ENCODE data around the gene LDB3. TPM values are rescaled to one million over a fixed set of nuclear protein-coding genes. Genes with fewer than 3 reads are reported as not detected.

The LDB3 gene
- total and polyA plus RNA-seq, 7 experiments from 2014 or later, result 0.13 to 0.32 TPM; not detected in 5

GRCh38 chr10:86775056-86775869 is 107.0 kb downstream of the LDB3 start:
- Mint-ChIP-seq H3K4me1 (peaks cover 0 to 9% (median 2%) of the 10 kb centered on the region in 7 donors), H3K36me3 (peaks cover 0 to 5% (median 0%) of the 10 kb centered on the region in 5 donors), H3K9me3 (no peaks in the 10 kb centered on the region), H3K27ac (no peak overlapping the region), H3K4me3 (no peak overlapping the region), H3K27me3 (peaks cover 0 to 3% (median 0%) of the 10 kb centered on the region in 5 donors)
- ATAC-seq, result no peak
- Histone ChIP-seq H3K27me3 (ENCODE audit: control insufficient read depth in 2 of 2, insufficient read depth in 2 of 2, low read length in 2 of 2) (no peaks in the 10 kb centered on the region), H3K4me3 (ENCODE audit: low read length) (no peak overlapping the region), H3K27ac (ENCODE audit: low read depth, low read length) (no peak overlapping the region), H3K4me1 (ENCODE audit: control insufficient read depth in 2 of 2, insufficient read depth in 2 of 2, low read length in 2 of 2) (no peaks in the 10 kb centered on the region), H3K36me3 (ENCODE audit: control insufficient read depth in 2 of 3, insufficient read depth in 3 of 3, low read length in 3 of 3) (no peaks in the 10 kb centered on the region), H3K9me3 (ENCODE audit: control insufficient read depth in 2 of 3, low read length in 3 of 3) (no peaks in the 10 kb centered on the region)
- intact Hi-C loops (cut with micrococcal nuclease), result no loop called here
- ChIA-PET POLR2A (no interaction called here), CTCF (no interaction called here)
- no peak for DNase-seq

- peaks cover 0 to 3% (median 0%) of the 10 kb centered on the region in 5 donors for H3K27me3 Mint-ChIP-seq
- DNase-seq (no peak), ATAC-seq (no peak)
- no peak overlapping the region for H3K4me3 Mint-ChIP-seq
- Histone ChIP-seq H3K27me3 (ENCODE audit: control insufficient read depth in 2 of 2, insufficient read depth in 2 of 2, low read length in 2 of 2) (no peaks in the 10 kb centered on the region), H3K9me3 (ENCODE audit: control insufficient read depth in 2 of 3, low read length in 3 of 3) (no peaks in the 10 kb centered on the region), H3K27ac (ENCODE audit: low read depth, low read length) (no peak overlapping the region), H3K36me3 (ENCODE audit: control insufficient read depth in 2 of 3, insufficient read depth in 3 of 3, low read length in 3 of 3) (no peaks in the 10 kb centered on the region), H3K4me3 (ENCODE audit: low read length) (no peak overlapping the region), H3K4me1 (ENCODE audit: control insufficient read depth in 2 of 2, insufficient read depth in 2 of 2, low read length in 2 of 2) (no peaks in the 10 kb centered on the region)
- CTCF ChIA-PET, result no interaction called here
- intact Hi-C loops (cut with micrococcal nuclease), result no loop called here
- no peak overlapping the region for H3K27ac Mint-ChIP-seq
- H3K9me3 Mint-ChIP-seq, result no peaks in the 10 kb centered on the region
- H3K36me3 Mint-ChIP-seq, result peaks cover 0 to 5% (median 0%) of the 10 kb centered on the region in 5 donors
- POLR2A ChIA-PET, result no interaction called here
- H3K4me1 Mint-ChIP-seq, result peaks cover 0 to 5% (median 0%) of the 10 kb centered on the region in 7 donors
Observed at GRCh38 chr10:86775870-86776180, 107.5 kb downstream of the LDB3 start.

- H3K4me3 ChIP-seq (ENCODE audit: low read length), result no peak overlapping the region
- ChIA-PET POLR2A (no interaction called here), CTCF (interaction anchor here (0.6 kb wide), 1 partner anchor 1595 kb away, joined by 4 read pairs; no protein-coding TSS in a partner anchor)
- intact Hi-C loops (cut with micrococcal nuclease), result no loop called here
- H3K9me3 ChIP-seq (ENCODE audit: control insufficient read depth in 2 of 3, low read length in 3 of 3), result no peaks in the 10 kb centered on the region
- H3K36me3 ChIP-seq (ENCODE audit: control insufficient read depth in 2 of 3, insufficient read depth in 3 of 3, low read length in 3 of 3), result no peaks in the 10 kb centered on the region
- DNase-seq (no peak), ATAC-seq (no peak)
- no peak overlapping the region for H3K27ac Mint-ChIP-seq
- H3K9me3 Mint-ChIP-seq, result peaks cover 0 to 14% (median 0%) of the 10 kb centered on the region in 11 donors
- no peak overlapping the region for H3K4me3 Mint-ChIP-seq
- peaks cover 0 to 5% (median 0%) of the 10 kb centered on the region in 7 donors for H3K4me1 Mint-ChIP-seq
- H3K27me3 Mint-ChIP-seq, result peaks cover 0 to 2% (median 0%) of the 10 kb centered on the region in 5 donors
- H3K4me1 ChIP-seq (ENCODE audit: control insufficient read depth in 2 of 2, insufficient read depth in 2 of 2, low read length in 2 of 2), result no peaks in the 10 kb centered on the region
- no peak overlapping the region for H3K27ac ChIP-seq (ENCODE audit: low read depth, low read length)
- H3K27me3 ChIP-seq (ENCODE audit: control insufficient read depth in 2 of 2, insufficient read depth in 2 of 2, low read length in 2 of 2), result no peaks in the 10 kb centered on the region
- H3K36me3 Mint-ChIP-seq, result peaks cover 0 to 25% (median 0%) of the 10 kb centered on the region in 5 donors
Observed at GRCh38 chr10:86779220-86780017, 111.1 kb downstream of the LDB3 start.

GRCh38 chr10:86782701-86783418 is 114.5 kb downstream of the LDB3 start:
- ChIA-PET CTCF (no interaction called here), POLR2A (no interaction called here)
- Histone ChIP-seq H3K27me3 (ENCODE audit: control insufficient read depth in 2 of 2, insufficient read depth in 2 of 2, low read length in 2 of 2) (no peaks in the 10 kb centered on the region), H3K9me3 (ENCODE audit: control insufficient read depth in 2 of 3, low read length in 3 of 3) (no peaks in the 10 kb centered on the region), H3K36me3 (ENCODE audit: control insufficient read depth in 2 of 3, insufficient read depth in 3 of 3, low read length in 3 of 3) (no peaks in the 10 kb centered on the region), H3K27ac (ENCODE audit: low read depth, low read length) (no peak overlapping the region), H3K4me3 (ENCODE audit: low read length) (no peak overlapping the region), H3K4me1 (ENCODE audit: control insufficient read depth in 2 of 2, insufficient read depth in 2 of 2, low read length in 2 of 2) (no peaks in the 10 kb centered on the region)
- peaks cover 0 to 2% (median 0%) of the 10 kb centered on the region in 5 donors for H3K27me3 Mint-ChIP-seq
- H3K27ac Mint-ChIP-seq, result no peak overlapping the region
- DNase-seq, result no peak
- peaks cover 0 to 36% (median 5%) of the 10 kb centered on the region in 5 donors for H3K36me3 Mint-ChIP-seq
- H3K9me3 Mint-ChIP-seq, result peaks cover 0 to 27% (median 5%) of the 10 kb centered on the region in 11 donors
- ATAC-seq, result no peak
- H3K4me1 Mint-ChIP-seq, result peaks cover 0 to 5% (median 0%) of the 10 kb centered on the region in 7 donors
- intact Hi-C loops (cut with micrococcal nuclease), result no loop called here
- no peak overlapping the region for H3K4me3 Mint-ChIP-seq

GRCh38 chr10:86785037-86785436 is 116.7 kb downstream of the LDB3 start:
- DNase-seq, result no peak
- H3K9me3 Mint-ChIP-seq, result peaks cover 0 to 27% (median 5%) of the 10 kb centered on the region in 11 donors
- H3K36me3 Mint-ChIP-seq, result peaks cover 0 to 31% (median 7%) of the 10 kb centered on the region in 5 donors
- no peak overlapping the region for H3K27ac Mint-ChIP-seq
- Histone ChIP-seq H3K4me3 (ENCODE audit: low read length) (no peak overlapping the region), H3K27ac (ENCODE audit: low read depth, low read length) (no peak overlapping the region), H3K36me3 (ENCODE audit: control insufficient read depth in 2 of 3, insufficient read depth in 3 of 3, low read length in 3 of 3) (no peaks in the 10 kb centered on the region), H3K4me1 (ENCODE audit: control insufficient read depth in 2 of 2, insufficient read depth in 2 of 2, low read length in 2 of 2) (no peaks in the 10 kb centered on the region), H3K27me3 (ENCODE audit: control insufficient read depth in 2 of 2, insufficient read depth in 2 of 2, low read length in 2 of 2) (no peaks in the 10 kb centered on the region), H3K9me3 (ENCODE audit: control insufficient read depth in 2 of 3, low read length in 3 of 3) (no peaks in the 10 kb centered on the region)
- POLR2A ChIA-PET, result no interaction called here
- H3K27me3 Mint-ChIP-seq, result peaks cover 0 to 2% (median 0%) of the 10 kb centered on the region in 5 donors
- no peak for ATAC-seq
- CTCF ChIA-PET, result no interaction called here
- intact Hi-C loops (cut with micrococcal nuclease), result no loop called here
- H3K4me1 Mint-ChIP-seq, result peaks cover 0 to 5% (median 0%) of the 10 kb centered on the region in 7 donors
- no peak overlapping the region for H3K4me3 Mint-ChIP-seq
